Activated T-cell treated with anti-CD3 and anti-CD28 coated beads, Interleukin-2, amount 50 U/mL, for 48 hours (primary cell): ENCODE measurements around the gene TUBB4B.
"Not testable (repeated sequence)": the region's sequence is repeated elsewhere in the genome, so short reads cannot be mapped to it uniquely, and the experiment has no call there.

Source experiments
- DNase-seq, 2 experiments: peaks; one replicate each; pipeline ENCODE4 v3.0.0-alpha.2; 2020

The TUBB4B gene

DNA sequence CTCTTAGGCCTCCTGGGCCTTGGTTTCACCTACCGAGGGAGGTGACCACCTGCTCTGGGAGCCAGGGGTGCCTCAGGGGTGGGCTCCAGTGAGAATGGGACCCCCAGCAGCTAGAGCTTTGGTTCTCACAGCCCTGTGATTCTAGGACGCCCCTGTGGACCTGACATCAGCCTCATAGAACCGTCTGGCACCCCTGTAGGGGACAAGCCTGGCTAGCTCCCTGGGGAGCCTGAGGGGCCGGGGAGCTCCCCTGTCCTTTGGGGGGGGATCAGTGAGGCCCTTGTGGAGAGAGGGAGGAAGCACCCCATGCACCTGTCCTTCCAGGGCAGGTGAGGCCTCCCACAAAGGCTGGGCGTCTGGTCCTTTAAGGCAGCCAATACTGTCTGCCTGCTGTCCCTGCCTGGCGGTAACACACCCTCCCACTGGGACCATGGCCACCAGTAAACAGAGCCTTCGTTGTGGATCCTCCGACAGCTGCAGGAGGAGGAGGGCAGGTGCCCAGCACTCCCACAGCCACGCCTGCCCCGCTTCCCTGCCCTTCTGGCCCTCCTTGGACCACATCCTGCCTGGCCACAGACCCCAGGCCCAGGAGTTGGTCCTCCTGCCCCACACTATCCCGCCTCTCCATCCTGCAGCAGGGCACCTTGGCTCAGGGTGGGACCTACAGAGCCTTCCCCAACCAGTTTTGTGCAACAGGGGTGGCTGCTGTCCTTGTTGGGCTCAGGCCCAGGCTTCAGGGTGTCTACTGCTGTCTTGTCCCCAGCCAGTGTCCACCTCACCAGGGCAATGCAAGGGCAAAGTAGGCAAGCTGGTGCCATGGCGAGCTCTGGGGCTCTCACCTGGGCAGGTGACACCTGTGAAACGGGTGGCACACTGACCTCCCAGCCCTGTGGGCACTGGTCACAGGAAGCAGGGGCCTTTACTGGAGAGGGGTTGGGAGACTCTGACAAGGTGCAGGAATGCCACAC lies 3.0 kb upstream of the TUBB4B start:
- DNase-seq: no peak

DNA sequence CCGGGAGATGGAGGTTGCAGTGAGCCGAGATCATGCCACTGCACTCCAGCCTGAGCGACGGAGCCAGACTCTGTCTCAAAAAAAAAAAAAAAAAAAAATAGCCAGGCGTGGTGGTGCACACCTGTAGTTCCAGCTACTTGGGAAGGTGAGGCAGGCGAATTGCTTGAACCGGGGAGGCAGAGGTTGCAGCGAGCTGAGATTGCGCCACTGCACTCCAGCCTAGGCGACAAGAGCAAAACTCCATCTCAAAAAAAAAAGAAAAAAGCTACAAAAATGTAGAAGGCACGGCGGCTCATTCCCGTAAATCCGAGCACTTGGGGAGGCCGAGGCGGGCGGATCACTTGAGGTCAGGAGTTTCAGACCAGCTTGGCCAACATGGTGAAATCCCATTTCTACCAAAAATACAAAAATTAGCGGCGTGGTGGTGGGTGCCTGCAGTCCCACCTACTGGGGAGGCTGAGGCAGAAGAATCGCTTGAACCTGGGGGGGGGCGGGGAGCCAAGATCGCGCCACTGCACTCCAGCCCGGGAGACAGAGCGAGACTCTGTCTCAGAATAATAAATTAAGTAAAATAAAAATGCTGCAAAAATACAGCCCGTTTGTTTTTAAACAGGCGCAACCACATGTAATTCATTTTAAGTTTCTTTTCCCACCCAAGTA lies 1.4 kb upstream of the TUBB4B start:
- DNase-seq: not testable (repeated sequence)

DNA sequence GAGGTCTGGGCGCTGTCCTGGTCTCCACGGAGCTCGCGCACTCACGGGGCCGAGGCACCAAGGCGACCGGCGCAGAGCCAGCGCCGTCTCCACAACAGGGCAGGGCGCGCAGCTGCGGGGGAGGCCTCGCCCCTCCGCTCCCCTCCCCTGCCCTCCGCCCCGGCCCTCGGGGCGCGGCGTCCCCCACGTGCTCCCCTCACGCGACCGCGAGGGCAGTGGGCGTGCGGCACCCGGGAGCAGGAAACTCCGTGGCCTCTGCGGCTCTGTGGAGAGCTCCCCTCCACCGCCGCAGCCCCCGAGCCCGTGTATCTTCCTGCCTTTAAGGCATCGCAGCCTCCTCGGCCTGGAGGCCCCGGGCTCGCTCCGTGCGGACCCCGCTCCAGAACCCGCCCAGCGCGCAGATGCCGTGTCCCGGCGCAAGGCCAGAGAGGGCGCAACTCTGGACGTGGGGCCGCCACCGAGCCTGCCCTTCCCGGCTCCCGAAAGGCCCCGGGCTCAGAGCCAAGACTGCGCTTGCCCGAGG lies 708 bp upstream of the TUBB4B start:
- DNase-seq: no peak

DNA sequence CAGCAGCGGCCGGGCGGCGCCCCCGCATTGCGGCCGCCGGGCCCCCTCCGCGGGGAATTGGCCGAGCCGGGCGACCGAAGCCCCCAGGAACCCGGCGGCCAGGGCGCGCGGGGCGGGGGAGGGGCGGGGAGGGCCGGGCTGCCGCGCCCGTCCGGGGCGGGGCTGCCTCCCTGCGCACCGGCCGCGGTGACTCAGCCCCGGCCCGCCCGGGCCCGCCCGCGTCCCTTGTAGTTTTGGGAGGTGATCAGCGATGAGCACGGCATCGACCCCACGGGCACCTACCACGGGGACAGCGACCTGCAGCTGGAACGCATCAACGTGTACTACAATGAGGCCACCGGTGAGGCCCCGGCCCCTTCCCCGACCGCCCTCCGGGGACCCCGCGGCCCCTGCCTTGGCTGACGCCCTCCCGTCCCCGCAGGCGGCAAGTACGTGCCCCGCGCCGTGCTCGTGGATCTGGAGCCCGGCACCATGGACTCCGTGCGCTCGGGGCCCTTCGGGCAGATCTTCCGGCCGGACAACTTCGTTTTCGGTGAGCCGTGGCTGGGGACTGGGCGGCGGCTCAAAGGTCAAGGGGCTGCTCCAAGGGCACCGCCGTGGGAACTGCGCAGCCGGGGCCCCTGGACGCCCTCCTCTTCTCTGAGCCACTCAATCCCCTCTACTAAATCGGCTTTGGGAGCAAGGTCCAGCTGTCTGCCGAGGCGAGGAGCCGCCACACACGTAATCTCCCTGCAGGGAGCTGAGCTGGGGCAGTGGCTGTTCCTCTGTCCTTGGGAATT lies 592 bp downstream of the TUBB4B start:
- peak; percentile 70 to 78 for DNase-seq

DNA sequence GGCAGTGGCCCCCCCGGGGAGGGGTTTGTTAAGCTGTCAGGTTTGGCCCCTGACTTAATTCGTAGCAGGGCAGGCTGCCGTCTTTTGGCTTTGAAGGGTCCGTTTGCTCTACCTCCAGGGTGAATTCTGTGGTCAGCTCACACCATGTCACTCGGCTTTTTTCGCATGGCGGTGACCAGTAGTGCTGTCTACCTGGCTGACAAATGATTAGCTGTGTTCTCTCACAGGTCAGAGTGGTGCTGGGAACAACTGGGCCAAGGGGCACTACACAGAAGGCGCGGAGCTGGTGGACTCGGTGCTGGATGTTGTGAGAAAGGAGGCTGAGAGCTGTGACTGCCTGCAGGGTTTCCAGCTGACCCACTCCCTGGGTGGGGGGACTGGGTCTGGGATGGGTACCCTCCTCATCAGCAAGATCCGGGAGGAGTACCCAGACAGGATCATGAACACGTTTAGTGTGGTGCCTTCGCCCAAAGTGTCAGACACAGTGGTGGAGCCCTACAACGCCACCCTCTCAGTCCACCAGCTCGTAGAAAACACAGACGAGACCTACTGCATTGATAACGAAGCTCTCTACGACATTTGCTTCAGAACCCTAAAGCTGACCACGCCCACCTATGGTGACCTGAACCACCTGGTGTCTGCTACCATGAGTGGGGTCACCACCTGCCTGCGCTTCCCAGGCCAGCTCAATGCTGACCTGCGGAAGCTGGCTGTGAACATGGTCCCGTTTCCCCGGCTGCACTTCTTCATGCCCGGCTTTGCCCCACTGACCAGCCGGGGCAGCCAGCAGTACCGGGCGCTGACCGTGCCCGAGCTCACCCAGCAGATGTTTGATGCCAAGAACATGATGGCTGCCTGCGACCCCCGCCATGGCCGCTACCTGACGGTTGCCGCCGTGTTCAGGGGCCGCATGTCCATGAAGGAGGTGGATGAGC lies 1.4 kb downstream of the TUBB4B start:
- DNase-seq: no peak

DNA sequence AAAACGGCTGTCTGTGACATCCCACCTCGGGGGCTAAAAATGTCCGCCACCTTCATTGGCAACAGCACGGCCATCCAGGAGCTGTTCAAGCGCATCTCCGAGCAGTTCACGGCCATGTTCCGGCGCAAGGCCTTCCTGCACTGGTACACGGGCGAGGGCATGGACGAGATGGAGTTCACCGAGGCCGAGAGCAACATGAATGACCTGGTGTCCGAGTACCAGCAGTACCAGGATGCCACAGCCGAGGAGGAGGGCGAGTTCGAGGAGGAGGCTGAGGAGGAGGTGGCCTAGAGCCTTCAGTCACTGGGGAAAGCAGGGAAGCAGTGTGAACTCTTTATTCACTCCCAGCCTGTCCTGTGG lies 2.2 kb downstream of the TUBB4B start:
- not testable (repeated sequence) for DNase-seq

DNA sequence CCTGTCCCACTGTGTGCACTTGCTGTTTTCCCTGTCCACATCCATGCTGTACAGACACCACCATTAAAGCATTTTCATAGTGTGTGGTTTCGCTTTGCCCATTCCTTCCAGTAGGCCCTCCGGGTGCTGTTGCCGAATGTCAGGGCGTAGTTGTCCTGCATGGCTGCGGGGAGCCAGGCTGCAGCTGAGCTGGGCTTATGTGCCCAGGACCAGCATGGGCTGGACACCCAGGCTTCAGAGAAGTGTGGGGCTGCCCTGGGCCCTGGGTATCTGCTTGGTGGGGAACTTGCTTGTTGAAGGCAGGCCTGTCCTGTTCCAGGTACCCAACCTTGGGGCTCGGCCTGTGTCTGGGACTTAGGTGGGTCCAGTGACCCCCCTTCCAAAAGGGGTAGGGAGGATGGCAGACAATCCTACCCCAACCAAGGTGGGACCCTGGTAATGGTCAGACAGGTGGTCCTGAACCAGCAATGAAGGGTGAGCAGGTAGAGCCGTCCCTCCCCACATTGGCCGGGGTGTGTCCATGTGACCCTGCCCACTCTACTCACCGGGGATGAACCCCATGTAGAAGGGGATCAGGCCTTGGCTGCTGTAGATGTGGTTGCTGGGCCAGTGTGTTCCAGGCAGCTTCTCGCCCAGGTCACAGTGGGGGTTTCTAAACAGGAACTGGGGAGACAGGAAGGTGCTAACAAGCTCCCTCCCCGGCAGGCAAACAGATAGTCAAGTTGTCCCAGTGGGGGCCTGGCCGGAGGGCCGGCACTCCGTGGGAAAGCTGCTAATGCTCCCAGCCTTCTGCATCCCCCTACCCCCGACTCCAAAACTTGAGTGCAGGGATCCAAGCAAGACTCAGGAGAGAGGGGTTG lies 2.8 kb downstream of the TUBB4B start:
- DNase-seq: peak in 1 of 2 experiments; percentile 57

DNA sequence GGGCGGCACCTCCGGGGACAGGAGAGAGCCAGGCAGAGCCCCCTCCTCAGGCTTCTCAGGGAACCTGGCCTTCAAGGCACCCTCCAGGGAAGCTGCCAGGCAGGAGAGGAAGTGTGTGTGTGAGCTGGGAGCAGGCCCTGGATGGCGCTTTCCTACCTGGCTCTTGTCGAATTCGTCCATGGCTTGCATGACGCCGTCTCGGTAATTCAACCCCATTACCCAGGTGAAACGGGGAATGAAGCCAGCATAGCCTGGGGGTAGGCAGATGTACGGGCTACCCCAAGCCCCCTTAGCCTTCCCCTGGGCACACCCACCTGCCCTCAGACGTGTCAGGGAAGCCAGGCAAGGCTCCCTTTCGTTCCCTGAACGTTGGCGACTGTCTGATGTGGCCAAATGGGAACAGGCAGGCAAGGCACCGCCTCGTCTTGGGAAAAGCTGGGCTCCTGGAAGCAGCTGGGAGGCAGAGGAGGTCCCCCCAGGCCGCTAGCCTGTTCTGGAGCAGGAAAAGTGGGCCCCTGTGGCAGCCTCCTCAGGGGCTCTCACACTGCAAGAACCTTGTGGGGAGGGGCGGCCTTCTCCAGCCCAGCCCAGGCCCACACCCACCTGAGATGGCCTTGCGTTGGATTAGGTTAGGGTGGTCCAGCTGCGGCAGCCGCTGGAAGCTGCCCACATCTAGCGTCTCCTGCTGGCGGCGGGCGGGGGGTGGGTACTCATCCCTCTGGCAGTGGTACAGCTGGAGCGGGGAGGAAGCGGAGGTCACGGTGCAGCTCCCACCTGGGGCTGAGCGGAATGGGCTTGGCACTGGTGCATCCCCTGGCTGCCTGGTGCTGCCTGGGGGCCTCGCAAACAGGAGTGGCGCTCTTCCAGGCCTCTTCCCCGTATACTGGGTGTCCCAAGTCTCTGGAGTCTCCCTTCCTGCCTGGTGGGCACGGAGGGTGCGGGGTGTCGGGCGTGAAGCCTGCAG lies 3.7 kb downstream of the TUBB4B start:
- no peak for DNase-seq

DNA sequence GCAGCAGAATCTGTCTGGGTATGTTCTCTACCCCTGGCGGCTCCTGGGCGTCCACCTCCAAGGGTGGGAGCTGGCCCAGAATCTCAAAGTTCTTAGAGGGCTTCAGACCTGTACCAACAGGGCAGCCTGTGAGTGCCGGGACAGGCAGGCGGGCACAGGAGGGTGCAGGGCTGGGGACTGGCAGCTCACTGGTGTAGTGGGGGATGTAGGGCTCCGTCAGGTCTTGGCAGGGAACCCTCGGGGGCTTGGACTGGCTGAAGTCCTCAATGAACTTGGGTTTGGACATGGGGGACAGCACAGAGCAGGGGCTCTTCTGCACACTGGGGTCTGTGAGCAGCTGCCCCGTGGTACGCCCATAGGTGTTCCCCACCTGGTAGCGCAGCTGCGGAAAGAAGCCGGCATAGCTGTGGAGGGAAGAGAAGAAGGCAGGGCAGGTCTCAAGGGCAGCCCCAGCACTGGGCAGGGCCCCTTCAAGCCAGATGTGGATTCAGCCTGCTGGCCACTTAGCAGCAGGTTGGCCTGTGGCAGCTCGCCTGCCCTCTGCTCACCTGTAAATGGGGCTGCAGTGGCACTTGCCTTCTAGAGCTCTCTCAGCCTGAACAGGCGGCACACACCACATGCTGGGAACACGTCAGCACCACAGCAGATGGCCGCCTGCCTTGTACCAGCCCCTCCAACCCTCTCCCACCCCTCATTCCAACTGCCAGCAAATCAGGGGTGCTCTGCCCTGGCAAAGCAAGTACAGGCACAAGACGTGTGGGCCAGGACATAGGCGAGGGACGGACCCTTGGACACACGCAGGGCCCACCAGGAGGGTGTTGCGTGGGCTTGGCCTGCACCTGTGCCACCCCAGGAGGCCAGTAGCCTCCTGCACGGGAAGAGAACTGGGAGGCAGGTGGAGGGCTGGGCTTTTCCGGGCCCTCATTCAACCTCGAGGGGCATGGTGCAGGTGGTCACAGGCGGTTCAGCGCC lies 4.6 kb downstream of the TUBB4B start:
- DNase-seq: no peak

DNA sequence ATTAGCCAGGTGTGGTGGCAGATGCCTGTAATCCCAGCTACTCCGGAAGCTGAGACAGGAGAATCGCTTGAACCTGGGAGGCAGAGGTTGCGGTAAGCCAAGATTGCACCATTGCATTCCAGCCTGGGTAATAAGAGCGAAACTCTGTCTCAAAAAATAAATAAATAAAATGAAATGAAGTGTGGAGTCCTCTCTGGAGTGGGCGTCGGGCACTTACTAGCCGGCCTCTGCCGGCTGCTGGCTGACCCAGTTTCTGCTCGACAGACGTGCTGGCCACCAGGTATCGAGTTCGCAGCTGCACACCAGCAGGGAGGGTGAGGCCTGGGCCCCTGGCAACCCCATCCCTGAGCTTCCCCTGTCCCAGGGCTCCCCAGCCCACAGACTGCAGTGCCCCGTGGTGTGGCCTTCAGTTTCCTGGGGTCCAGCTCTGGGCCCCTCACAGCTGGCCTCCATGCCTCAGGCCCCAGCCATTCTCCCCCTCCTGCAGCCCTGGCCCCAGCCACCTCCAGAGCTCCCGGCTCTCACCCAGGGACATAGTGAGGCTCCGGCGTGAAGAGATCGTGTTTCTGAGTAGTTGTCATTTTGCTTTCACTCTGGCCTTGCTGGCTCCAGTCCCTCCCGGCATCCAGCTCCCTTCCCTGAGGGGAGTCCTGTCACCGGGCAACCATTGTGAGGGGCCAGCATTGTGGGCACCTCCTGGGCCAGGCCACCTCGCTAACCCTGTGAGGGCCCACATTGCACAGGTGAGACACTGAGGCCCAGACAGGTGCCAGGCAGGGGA lies 6.2 kb downstream of the TUBB4B start:
- DNase-seq: no peak

DNA sequence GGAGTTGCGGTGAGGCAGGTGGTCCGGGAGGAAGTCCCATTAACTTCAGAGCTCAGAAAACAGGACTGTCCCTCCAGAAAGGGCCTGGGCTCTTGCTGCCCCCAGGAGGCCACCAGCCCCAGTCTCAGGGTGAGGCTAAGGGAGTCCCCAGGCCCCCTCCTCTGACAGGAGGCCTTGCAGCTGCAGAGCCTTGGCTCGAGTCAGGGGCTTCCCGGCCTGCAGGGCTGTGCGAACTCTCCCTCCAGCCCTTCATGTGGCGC lies 6.8 kb downstream of the TUBB4B start:
- DNase-seq: no peak

DNA sequence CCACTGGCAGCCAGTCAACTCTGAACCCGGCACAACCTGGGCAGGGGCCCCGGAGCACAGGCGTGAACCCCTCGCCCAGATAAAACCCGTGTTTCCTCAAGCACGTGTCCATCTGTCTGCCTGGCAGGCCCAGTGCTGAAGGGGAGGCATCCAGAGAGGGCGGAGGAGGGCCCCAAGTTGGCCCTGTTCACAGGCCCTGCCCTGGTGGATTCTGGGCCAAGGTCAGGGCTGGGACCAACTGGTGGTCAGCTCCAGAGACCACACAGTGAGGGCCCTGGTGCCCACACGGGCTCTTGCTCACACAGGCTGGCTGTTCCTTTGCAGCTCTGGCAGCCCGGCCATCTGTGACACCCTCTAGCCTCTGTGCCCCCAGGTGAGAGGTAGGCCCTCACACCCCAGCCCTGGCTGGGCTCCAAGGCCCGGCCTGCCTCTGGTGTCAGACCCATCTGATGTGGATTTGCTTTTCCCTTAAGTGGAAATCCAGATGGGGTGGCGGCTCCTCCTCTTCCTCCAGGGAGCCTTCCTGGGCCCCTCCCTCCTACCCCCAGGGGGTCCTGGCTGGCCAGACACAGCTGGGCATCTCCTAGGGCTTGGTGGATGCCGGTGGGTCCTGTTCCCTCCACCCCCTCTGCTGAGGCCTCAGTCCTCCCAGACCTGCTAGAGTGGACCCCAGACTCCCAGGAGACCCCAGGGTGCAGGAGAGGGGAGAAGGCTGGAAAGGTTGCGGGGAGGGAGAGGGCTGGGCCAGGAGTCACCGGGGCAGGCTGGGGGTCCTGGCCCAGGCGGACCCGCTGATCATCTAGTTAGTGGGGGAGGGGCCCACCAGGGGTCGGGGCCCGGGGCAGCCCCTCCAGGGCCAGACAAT lies 9.5 kb downstream of the TUBB4B start:
- no peak for DNase-seq

DNA sequence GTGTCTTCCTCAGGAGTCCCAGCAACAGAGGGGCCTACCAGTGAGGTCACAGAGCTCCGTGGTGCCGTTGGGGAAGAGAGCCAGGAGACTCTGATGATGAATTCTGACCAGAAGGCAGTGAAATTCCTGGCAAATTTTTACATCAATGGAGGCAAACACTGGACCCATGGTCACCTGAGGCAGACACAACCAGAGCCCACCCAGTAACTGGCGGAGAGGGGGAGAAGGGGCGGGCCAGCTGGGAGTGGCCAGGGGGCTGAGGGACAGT lies 10.0 kb downstream of the TUBB4B start, which contains the start of gene STPG3:
Gene STPG3 (plus strand): TSS at position 93 of the 268 bp plus-strand sequence. CDS start 1 bp downstream, at position 94.
- DNase-seq: no peak

DNA sequence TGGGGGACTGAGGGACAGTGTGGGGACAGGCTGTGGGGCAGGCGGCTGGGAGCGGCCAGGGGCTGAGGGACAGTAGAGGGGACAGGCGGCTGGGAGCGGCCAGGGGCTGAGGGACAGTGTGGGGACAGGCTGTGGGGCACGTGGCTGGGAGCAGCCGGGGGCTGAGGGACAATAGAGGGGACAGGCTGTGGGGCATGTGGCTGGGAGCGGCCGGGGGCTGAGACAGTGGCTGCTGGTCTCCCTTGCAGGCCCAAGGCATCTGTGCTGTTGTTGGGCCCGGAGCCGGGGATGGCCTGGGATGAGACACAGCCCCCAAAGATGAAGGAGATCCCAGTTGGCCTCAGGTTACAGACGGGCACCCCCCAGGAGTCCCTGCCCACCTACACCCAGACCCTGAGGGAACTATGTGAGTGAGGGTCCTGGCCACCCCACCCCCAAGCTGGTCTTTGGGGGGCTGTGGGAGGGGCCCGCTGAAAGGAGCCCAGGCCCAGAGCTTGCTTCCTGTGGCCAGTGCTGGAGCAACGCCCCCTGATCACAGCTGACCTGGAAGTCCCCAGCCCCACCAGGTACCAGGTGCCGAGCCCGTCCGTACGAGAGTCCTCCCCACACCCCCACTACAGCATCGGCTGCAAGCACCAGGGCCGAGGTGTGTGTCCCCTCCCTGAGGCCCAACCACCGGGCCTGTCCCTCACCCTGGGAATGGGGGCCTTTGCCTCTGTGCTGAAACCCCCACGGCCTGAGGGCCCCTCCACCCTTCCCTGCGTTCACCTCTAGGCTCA lies 10.6 kb downstream of the TUBB4B start:
- DNase-seq: no peak

DNA sequence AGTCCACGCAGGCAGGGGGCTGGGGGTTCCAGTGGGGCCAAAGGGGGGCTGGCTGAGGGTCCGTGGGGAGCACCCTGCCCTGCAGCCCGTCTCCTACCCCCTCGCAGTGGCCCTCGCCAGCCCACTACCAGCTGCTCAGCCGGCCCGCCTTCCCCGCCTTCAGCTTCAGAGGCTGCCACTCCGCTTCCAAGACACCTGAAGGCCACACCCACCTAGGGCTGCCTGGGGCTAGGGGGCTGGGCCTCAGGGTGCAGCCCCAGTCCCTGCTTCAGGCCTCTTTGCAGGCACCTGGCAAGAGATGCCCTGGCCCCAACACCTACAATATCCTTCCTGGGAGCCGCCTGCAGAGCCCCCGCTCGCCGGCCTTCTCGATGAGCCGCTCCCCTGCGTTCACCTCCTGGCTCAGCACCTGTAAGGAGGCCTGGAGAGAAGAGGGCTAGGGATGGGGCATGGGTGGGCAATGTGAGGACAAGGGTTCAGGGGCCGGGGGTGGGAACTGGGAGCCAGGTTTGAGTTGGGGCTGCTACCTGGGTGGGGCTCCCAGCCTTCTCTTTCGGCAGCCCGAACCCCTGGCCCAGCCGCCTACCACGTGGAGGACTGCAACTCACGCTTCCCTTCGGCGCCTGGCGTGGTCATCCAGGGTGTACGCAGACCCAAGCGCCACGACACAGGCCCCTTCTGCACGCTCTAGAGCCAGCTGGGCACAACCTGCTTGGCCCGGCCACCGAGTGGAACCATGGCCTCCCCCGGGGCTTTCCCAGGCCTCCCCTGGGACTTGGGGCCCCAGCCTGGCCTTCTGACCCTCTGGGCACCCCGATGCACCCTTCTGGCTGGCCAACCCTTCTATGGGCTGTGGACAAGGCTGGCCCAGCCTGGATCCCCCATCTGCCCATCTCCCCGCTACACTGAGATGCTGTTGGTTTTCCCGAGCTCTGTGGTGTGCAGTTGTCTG lies 11.7 kb downstream of the TUBB4B start:
- DNase-seq: no peak
